Adrenal gland (tissue), 12 donors: ENCODE results near the gene WHRN. TPM values are rescaled to one million over a fixed set of nuclear protein-coding genes. Genes with fewer than 3 reads are reported as not detected.
A peak's percentile ranks its signal among the peaks of the same experiment; 100 is the strongest.

Experiments used
- DNase-seq, 7 donors: peaks; one replicate each; pipeline ENCODE4 v3.0.0-alpha.2; 2019 to 2020
- H3K27ac ChIP-seq, 5 donors: fragments of 200-600 bp; sonication (generic) in 4 of 5; 1 replicate in 3 of 5; 2 replicates in 2 of 5; pipeline versions ENCODE4 v1.5.1 to v1.8.0; 2016 to 2020; ENCODE audit warnings: mild to moderate bottlenecking in 1 of 5
- H3K27me3 ChIP-seq: fragments of 200-600 bp; 2 replicates; pipeline ENCODE4 v1.8.0; 2021
- H3K36me3 ChIP-seq, 2 donors: fragments of 200-600 bp; replicated peaks in 1 of 2; 1 replicate in 1 of 2; 2 replicates in 1 of 2; pipeline versions ENCODE4 v1.5.1 to v1.8.0; 2018 to 2022
- H3K4me1 ChIP-seq, 2 donors: fragments of 200-600 bp; replicated peaks in 1 of 2; 1 replicate in 1 of 2; 2 replicates in 1 of 2; pipeline versions ENCODE4 v1.5.1 to v1.8.0; 2018 to 2021
- H3K4me3 ChIP-seq, 4 donors: fragments of 200-600 bp; sonication (generic) in 3 of 4; one replicate each; pipeline ENCODE4 v1.5.1; 2016 to 2018
- H3K9me3 ChIP-seq, 3 donors: fragments of 200-600 bp; sonication (generic) in 1 of 3; replicated peaks in 1 of 3; 1 replicate in 2 of 3; 2 replicates in 1 of 3; pipeline versions ENCODE4 v1.5.1 to v1.8.0; 2016 to 2021
- POLR2A ChIP-seq, 2 donors: fragments of 450-650 bp; IDR thresholded peaks; one replicate each; pipeline ENCODE4 v1.6.1; 2017; ENCODE audit warnings: antibody characterized with exemption in 2 of 2, mild to moderate bottlenecking in 2 of 2, moderate library complexity in 1 of 2
- WGBS, 4 donors: extraction: QIAGEN DNeasy Blood & Tissue Kit in 2 of 4; methylation state at CpG; one replicate each; pipeline versions ENCODE4 v1.1.5 to v1.1.7; 2013 to 2017; 5-methylcytosine and 5-hydroxymethylcytosine counted together
- intact Hi-C, 2 donors: fragments of 100-400 bp; cut with DNase I; formaldehyde crosslinking; loops; one replicate each; pipeline versions ENCODE4 v1.14.1 to v1.15.0; 2022 to 2023
- polyA plus RNA-seq, 3 donors: library from polyadenylated mRNA; stranded (reverse); fragments of 200-250 nt in 2 of 3; fragments of 350-450 nt in 1 of 3; fragmentation: Illumina TruSeq in 1 of 3; extraction: RNeasy Lipid Tissue Mini Kit (QIAGEN cat#74804) in 1 of 3; gene quantifications; one replicate each; pipeline ENCODE4 v1.2.3, GENCODE V29; 2013 to 2014
- total RNA-seq, 9 donors: library from RNA; depleted of rRNA in 4 of 9; stranded (reverse); fragments of >200 nt in 4 of 9; fragments of 120-200 nt in 1 of 9; fragmentation: NEBNext Ultra II Directional in 1 of 9; extraction: Animal tissue kit (Norgen Biotek cat#: 25700) in 1 of 9; gene quantifications; one replicate each; pipeline versions ENCODE4 v1.1.0 to v1.2.4, GENCODE V29; 2013 to 2023
- TF ChIP-seq, protein P1 (sequence below), 6 experiments: fragments of 450-650 bp in 4 of 6; fragments of 200-600 bp in 2 of 6; sonication (generic) in 1 of 6; IDR thresholded peaks; 1 replicate in 5 of 6; 2 replicates in 1 of 6; pipeline versions ENCODE4 v1.5.1 to v1.8.0; 2016 to 2021; ENCODE audit warnings: antibody characterized with exemption in 6 of 6, mild to moderate bottlenecking in 2 of 6, moderate library complexity in 1 of 6
- donor health status: healthy with polysubstance abuse.
- donor health status: Bipolar disorder and iron deficiency.
- donor health status: DM: yes; HTN: yes; CAD: no.
- donor health status: DM: no; HTN: no; CAD: no.
- donor health status: DM: no; HTN: no; CAD: no.
- donor health status: DM: yes; HTN: yes; CAD: no.

Gene WHRN
- total and polyA plus RNA-seq, 12 donors, result 33.4 to 359 (median 96.4) TPM

DNA sequence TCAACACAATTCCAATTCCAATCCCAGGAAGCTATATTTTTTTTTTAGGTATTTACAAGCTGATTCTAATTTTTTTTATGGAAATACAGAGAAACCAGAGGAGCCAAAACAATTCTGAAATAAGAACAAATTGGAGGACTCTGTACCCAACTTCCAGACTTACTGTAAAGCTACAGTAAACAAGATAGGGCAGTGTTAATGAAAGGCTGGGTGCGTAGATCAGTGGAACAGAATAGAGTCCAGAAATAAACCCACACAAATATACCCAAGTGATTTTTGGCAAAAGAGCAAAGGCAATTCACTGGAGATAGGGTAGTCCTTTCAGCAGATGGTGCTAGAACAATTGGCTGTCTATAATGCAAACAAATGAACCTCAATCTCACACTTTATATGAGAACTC is 50.6 kb downstream of the WHRN start:
- intact Hi-C loops, result no loop called here
- Histone ChIP-seq H3K27me3 (no peaks in the 10 kb centered on the region), H3K36me3 (no peaks in the 10 kb centered on the region), H3K4me1 (peaks cover 24 to 28% of the 10 kb centered on the region in 2 donors), H3K4me3 (no peak overlapping the region), H3K9me3 (no peaks in the 10 kb centered on the region), H3K27ac (no peak overlapping the region)
- 0 to 45% (median 2%) methylated on average over 1 of the region's 1 CpG for WGBS, 4 donors
- TF ChIP-seq POLR2A (IDR thresholded peaks at IDR 0.05), result no peak
- TF ChIP-seq, protein P1, sequence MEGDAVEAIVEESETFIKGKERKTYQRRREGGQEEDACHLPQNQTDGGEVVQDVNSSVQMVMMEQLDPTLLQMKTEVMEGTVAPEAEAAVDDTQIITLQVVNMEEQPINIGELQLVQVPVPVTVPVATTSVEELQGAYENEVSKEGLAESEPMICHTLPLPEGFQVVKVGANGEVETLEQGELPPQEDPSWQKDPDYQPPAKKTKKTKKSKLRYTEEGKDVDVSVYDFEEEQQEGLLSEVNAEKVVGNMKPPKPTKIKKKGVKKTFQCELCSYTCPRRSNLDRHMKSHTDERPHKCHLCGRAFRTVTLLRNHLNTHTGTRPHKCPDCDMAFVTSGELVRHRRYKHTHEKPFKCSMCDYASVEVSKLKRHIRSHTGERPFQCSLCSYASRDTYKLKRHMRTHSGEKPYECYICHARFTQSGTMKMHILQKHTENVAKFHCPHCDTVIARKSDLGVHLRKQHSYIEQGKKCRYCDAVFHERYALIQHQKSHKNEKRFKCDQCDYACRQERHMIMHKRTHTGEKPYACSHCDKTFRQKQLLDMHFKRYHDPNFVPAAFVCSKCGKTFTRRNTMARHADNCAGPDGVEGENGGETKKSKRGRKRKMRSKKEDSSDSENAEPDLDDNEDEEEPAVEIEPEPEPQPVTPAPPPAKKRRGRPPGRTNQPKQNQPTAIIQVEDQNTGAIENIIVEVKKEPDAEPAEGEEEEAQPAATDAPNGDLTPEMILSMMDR (IDR thresholded peaks at IDR 0.05), result no peak
- no peak for DNase-seq

DNA sequence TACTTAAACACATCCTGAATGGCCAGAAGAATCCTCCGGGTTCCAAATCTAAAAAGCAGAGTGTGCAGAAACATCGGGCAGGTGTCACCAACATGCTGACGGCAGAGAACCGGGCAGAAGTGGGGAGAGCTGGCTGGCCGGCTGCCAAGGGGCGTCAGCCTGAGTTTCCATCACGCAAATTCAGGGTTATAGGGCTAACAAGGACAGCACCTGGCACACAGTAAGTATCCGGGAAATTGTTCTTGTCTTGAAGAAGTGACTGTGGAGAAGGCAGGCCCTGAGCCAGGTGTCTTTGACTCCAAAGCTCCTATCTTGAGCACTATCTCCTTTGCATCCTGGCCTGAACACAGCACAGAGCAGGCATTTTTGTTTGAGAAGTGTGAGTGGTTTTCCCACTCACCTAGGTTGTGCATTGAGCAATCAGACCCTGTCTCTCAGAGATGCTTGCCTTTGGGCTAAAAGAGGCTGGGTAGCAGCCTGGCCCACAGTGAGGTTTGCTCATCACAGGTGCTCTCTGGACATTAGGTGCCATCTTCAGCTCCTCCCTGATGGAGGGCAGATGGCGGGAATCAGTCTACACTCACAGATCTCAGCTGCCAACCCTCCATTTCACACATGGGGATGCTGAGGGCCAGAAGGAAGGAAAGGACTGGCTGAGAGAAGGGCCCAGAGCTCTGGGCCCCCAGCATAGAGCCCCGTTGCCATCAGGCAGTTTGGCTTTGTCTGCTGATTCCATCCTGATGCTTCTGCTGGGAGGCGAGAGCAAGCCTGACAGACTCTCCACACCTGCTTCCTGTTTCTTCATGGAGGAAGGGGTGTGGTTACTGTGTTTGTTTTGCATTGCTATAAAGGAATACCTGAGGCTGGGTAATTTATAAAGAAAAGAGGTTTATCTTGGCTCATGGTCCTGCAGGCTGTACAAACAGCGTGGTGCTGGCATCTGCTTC is 52.8 kb downstream of the WHRN start:
- Histone ChIP-seq H3K27me3 (no peaks in the 10 kb centered on the region), H3K4me3 (no peak overlapping the region), H3K4me1 (peaks cover 24 to 30% of the 10 kb centered on the region in 2 donors), H3K9me3 (no peaks in the 10 kb centered on the region), H3K36me3 (no peaks in the 10 kb centered on the region), H3K27ac (peak overlapping the region in 4 of 5 donors; percentile 23 to 81 (median 74))
- WGBS, 4 donors, result 39 to 49% (median 43%) methylated on average over 11 to 12 of the region's 12 CpGs
- DNase-seq, result peak; percentile 42 to 82 (median 67)
- intact Hi-C loops, result no loop called here
- TF ChIP-seq, protein P1 (IDR thresholded peaks at IDR 0.05), result no peak
- TF ChIP-seq POLR2A (IDR thresholded peaks at IDR 0.05), result no peak

DNA sequence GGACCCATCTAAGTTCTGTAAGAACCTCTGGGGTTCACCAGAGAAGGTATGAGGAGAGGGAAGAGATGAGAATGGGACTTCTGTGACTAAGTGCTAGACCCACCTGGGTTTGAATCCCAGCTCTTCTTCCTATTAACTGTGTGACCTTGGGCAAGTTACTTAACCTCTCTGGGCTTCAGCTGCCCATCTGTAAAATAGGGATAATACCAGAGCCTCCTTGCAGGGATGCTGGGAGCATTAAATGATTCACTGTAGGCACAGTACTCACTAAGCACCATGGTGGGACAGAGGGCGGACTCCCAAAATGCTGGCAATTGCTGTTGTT is 53.6 kb downstream of the WHRN start:
- WGBS, 4 donors, result 92 to 100% (median 97%) methylated on average over 1 of the region's 1 CpG

DNA sequence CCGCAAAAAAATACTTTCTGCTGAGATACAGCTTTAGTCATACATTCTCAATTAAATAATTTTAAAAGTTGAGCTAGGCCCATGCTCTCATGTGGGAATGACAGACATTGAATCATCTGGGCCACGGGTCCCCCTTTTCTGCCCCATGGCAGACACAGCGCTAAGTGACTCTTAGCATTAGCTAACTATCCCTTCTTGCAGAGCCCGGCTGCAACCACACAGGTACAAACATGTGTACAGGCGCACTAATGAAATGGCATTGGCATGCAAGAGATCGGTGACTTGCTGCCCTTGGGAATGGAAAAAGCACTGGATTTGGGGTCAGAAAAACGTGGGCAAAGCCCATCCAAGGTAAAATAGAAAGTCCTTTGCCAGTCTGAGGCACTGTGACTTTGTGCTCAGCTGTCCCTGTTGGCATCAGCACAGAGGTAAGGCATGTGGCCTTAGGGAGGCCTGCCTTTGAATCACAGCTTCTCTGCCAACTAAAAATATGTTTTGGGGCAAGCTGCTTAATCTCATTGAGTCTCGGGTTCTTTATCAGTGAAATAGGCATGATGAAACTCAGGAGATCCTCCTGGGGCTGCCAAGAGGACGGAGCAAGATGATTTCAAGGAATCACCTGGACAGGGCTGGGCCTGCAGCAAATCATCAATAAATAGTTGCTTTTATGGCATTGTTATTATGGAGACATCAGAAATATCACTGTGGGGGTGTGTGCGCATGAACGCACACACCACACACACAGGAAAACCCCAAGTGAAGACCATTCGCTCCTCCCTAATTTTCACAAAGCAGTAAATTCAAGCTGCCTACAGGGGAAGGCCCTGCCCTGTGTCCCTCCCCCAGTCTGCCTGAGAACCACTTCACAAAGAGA is 54.2 kb downstream of the WHRN start:
- Histone ChIP-seq H3K4me3 (no peak overlapping the region), H3K27me3 (no peaks in the 10 kb centered on the region), H3K4me1 (peaks cover 33 to 44% of the 10 kb centered on the region in 2 donors), H3K27ac (peak overlapping the region; percentile 23 to 81 (median 71)), H3K36me3 (no peaks in the 10 kb centered on the region), H3K9me3 (no peaks in the 10 kb centered on the region)
- WGBS, 4 donors, result 42 to 54% (median 46%) methylated on average over 12 of the region's 12 CpGs
- peak; percentile 69 to 90 (median 86) for DNase-seq
- intact Hi-C loops, result no loop called here
- peak in 1 of 2 donors; percentile 32 for TF ChIP-seq POLR2A (IDR thresholded peaks at IDR 0.05)
- TF ChIP-seq, protein P1 (IDR thresholded peaks at IDR 0.05), result no peak

More for the DNA sequence above, 53.6 kb downstream of the WHRN start:
- TF ChIP-seq POLR2A (IDR thresholded peaks at IDR 0.05), result no peak
- Histone ChIP-seq H3K4me1 (peaks cover 31 to 38% of the 10 kb centered on the region in 2 donors), H3K27me3 (no peaks in the 10 kb centered on the region), H3K27ac (peak overlapping the region; percentile 23 to 81 (median 71)), H3K4me3 (no peak overlapping the region), H3K36me3 (no peaks in the 10 kb centered on the region), H3K9me3 (no peaks in the 10 kb centered on the region)
- intact Hi-C loops, result no loop called here
- DNase-seq, result peak in 3 of 7 donors; percentile 12 to 52 (median 17)
